OCI-LY7 (cell line): Measurements from ENCODE around the gene SMAD5. TPM values are rescaled to one million over a fixed set of nuclear protein-coding genes. Genes with fewer than 3 reads are reported as not detected.

Source experiments
- BruUV-seq: library from RNA; stranded (reverse); fragments of 400-500 nt; replicated peaks from 2 replicates; lab custom pipeline; 2021; lab: Mats Ljungman, UMichigan
- CTCF ChIA-PET: fragments of 300-600 bp; sonication (Branson Sonifier 250); formaldehyde crosslinking; loops from one replicate; lab custom pipeline; 2022; ENCODE audit warnings: antibody characterized with exemption; ENCODE audit not compliant: unreplicated experiment; lab: Charles Lee
- POLR2A ChIA-PET: fragments of 300-600 bp; sonication (Branson Sonifier 250); formaldehyde crosslinking; loops from one replicate; lab custom pipeline; 2022; ENCODE audit warnings: antibody characterized with exemption; lab: Charles Lee
- DNase-seq: peaks from one replicate; pipeline ENCODE4 v3.0.0-alpha.2; 2015; ENCODE audit warnings: low spot score
- H2AFZ ChIP-seq: fragments of 200-600 bp; sonication (generic), shearing (Covaris generic); 2 replicates; pipeline ENCODE4 v1.6.1; 2014; ENCODE audit warnings: mild to moderate bottlenecking, antibody characterized with exemption, low read length, moderate library complexity
- H3K27ac ChIP-seq: fragments of 200-600 bp; sonication (generic); 2 replicates; pipeline ENCODE4 v1.5.1; 2014; ENCODE audit warnings: mixed run types, low read depth, mild to moderate bottlenecking, moderate library complexity, low read length, inconsistent platforms; ENCODE audit not compliant: poor library complexity, severe bottlenecking
- H3K36me3 ChIP-seq: fragments of 200-600 bp; sonication (generic); 2 replicates; pipeline ENCODE4 v1.6.1; 2014; ENCODE audit warnings: mild to moderate bottlenecking, antibody characterized with exemption, low read length, moderate library complexity, mixed read lengths; ENCODE audit not compliant: insufficient read depth
- H3K4me1 ChIP-seq: fragments of 200-600 bp; sonication (generic); 2 replicates; pipeline ENCODE4 v1.5.1; 2014; ENCODE audit warnings: mild to moderate bottlenecking, low read length; ENCODE audit not compliant: insufficient read depth, poor library complexity, severe bottlenecking
- H3K4me2 ChIP-seq: fragments of 200-600 bp; sonication (generic); 2 replicates; pipeline ENCODE4 v1.6.1; 2014; ENCODE audit warnings: mild to moderate bottlenecking, low read length
- H3K4me3 ChIP-seq: fragments of 200-600 bp; sonication (generic); 2 replicates; pipeline ENCODE4 v1.5.1; 2014; ENCODE audit warnings: mild to moderate bottlenecking, low read depth, low read length; ENCODE audit not compliant: poor library complexity, severe bottlenecking
- H3K79me2 ChIP-seq: fragments of 200-600 bp; sonication (generic); 2 replicates; pipeline ENCODE4 v1.6.1; 2016; ENCODE audit warnings: low read depth, mild to moderate bottlenecking, low read length, moderate library complexity, mixed read lengths; ENCODE audit not compliant: insufficient read depth
- H3K9me2 ChIP-seq: fragments of 200-600 bp; sonication (generic); 2 replicates; pipeline ENCODE4 v1.6.1; 2016; ENCODE audit warnings: mild to moderate bottlenecking, low read length, mixed read lengths; ENCODE audit not compliant: insufficient read depth
- H3K9me3 ChIP-seq: fragments of 200-600 bp; sonication (generic); 2 replicates; pipeline ENCODE4 v1.6.1; 2014; ENCODE audit warnings: mild to moderate bottlenecking, mixed run types, low read length, mixed read lengths
- H4K20me1 ChIP-seq: fragments of 200-600 bp; sonication (generic); 2 replicates; pipeline ENCODE4 v1.6.1; 2014; ENCODE audit warnings: mild to moderate bottlenecking, antibody characterized with exemption, low read length, moderate library complexity, mixed read lengths; ENCODE audit not compliant: insufficient read depth
- EZH2phosphoT487 ChIP-seq: fragments of 200-600 bp; sonication (generic); IDR thresholded peaks from 2 replicates; pipeline ENCODE4 v1.6.1; 2018; ENCODE audit warnings: low read depth, borderline replicate concordance, mild to moderate bottlenecking, mixed run types, antibody characterized with exemption, low read length, moderate library complexity, mixed read lengths
- intact Hi-C: fragments of 100-400 bp; cut with micrococcal nuclease; formaldehyde crosslinking; loops from one replicate; pipeline ENCODE4 v1.10.0; 2022; ENCODE audit not compliant: unreplicated experiment
- total RNA-seq, 2 experiments: library from RNA; depleted of rRNA in 1 of 2; stranded (reverse); fragments of >200 nt in 1 of 2; shearing (Covaris generic) in 1 of 2; gene quantifications; 2 replicates each; pipeline ENCODE4 v1.2.3, GENCODE V29; 2014 to 2022
- TF ChIP-seq, protein P1 (sequence below): fragments of 200-600 bp; sonication (generic); conservative IDR thresholded peaks from 2 replicates; pipeline ENCODE4 v1.5.1; 2014; ENCODE audit warnings: mild to moderate bottlenecking, antibody characterized with exemption, low read length, moderate library complexity, mixed read lengths

SMAD5 gene
- total RNA-seq, 2 experiments from 2014 or later, result 32.9 to 94.5 TPM

DNA sequence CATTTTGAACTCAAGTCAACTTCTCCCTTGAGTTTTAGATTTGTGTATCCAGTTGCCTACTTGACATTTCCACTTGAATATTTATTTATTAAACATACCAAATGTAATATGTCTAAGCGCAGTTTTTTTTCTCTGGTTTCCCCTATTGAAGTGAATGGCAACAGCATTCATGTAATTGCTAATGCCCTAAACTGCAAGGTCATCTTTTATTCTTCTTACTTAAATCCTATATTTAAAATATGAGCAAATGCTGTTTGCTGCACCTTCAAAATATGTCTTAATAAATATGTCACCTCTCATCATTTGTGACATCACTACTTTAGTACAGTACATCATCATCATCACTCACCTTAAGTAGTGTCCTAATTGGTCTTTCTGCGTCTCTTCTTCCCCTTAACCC, 22.4 kb downstream of the SMAD5 start:
- TF ChIP-seq, protein P1, sequence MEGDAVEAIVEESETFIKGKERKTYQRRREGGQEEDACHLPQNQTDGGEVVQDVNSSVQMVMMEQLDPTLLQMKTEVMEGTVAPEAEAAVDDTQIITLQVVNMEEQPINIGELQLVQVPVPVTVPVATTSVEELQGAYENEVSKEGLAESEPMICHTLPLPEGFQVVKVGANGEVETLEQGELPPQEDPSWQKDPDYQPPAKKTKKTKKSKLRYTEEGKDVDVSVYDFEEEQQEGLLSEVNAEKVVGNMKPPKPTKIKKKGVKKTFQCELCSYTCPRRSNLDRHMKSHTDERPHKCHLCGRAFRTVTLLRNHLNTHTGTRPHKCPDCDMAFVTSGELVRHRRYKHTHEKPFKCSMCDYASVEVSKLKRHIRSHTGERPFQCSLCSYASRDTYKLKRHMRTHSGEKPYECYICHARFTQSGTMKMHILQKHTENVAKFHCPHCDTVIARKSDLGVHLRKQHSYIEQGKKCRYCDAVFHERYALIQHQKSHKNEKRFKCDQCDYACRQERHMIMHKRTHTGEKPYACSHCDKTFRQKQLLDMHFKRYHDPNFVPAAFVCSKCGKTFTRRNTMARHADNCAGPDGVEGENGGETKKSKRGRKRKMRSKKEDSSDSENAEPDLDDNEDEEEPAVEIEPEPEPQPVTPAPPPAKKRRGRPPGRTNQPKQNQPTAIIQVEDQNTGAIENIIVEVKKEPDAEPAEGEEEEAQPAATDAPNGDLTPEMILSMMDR, result no peak
- no peak for TF ChIP-seq EZH2phosphoT487
- ChIA-PET POLR2A (no interaction called here), CTCF (no interaction called here)
- no peak overlapping the region for H3K4me2 ChIP-seq
- no peaks in the 10 kb centered on the region for H4K20me1 ChIP-seq
- 0 out of 2 replicates have a peak, but pooled peaks cover 3% of the 10 kb centered on the region for H3K9me3 ChIP-seq
- no peaks in the 10 kb centered on the region for H3K9me2 ChIP-seq
- DNase-seq, result no peak
- no peak overlapping the region for H2AFZ ChIP-seq
- peaks cover 100% of the 10 kb centered on the region for H3K79me2 ChIP-seq
- no peak overlapping the region for H3K4me3 ChIP-seq
- H3K4me1 ChIP-seq, result peaks cover 21% of the 10 kb centered on the region
- no peak overlapping the region for H3K27ac ChIP-seq
- peaks cover 82% of the 10 kb centered on the region for H3K36me3 ChIP-seq
- BruUV-seq, result no TSS peak
- intact Hi-C loops, result no loop called here

DNA sequence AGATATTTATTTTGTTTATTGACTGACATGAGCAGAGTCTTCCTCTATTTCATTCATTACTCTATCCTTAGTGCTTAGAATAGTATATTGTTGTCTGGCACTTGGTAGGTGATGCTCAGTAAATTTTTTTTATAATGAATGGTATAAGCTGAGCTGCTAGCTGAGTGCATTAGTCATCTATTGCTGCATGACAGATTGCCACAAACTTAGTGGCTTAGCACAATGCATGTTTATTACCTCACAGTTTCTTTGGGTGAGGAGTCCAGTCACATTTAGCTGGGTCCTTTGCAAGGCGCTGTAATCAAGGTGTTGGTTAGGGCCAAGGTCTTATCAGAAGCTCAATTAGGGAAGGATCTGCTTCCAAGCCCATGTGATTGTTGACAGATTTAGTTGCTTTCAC, 23.1 kb downstream of the SMAD5 start:
- no peak for TF ChIP-seq EZH2phosphoT487
- TF ChIP-seq, protein P1, result no peak
- POLR2A ChIA-PET, result interaction anchor here (0.7 to 2.7 kb wide), 4 partner anchors 9 to 22 kb away, joined by 3 to 21 read pairs (median 4); no protein-coding TSS in a partner anchor
- intact Hi-C loops, result no loop called here
- Histone ChIP-seq H3K36me3 (peaks cover 88% of the 10 kb centered on the region), H3K9me3 (0 out of 2 replicates have a peak, but pooled peaks cover 3% of the 10 kb centered on the region), H4K20me1 (no peaks in the 10 kb centered on the region), H3K9me2 (no peaks in the 10 kb centered on the region), H3K4me2 (no peak overlapping the region), H2AFZ (no peak overlapping the region), H3K27ac (no peak overlapping the region), H3K79me2 (peaks cover 100% of the 10 kb centered on the region), H3K4me3 (no peak overlapping the region), H3K4me1 (peaks cover 28% of the 10 kb centered on the region)
- DNase-seq, result no peak
- no TSS peak for BruUV-seq
- CTCF ChIA-PET, result interaction anchor here (0.8 kb wide), 1 partner anchor 15 kb away, joined by 3 read pairs; no protein-coding TSS in a partner anchor

DNA sequence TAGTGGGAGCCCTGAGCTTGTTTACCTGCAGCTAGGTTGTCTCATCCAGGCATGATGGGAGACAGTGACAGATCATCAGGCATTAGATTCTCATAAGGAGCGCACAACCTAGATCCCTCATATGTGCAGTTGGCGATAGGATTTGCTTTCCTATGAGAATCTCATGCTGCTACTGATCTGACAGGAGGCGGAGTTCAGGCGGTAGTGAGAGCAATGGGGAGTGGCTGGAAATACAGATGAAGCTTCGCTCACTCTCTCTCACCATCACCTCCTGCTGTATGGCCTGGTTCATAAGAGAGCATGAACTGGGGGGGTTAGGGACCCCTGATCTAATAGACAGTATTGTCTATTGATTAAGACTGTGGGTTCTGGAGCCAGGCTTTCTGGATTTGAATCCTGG, 24.9 kb downstream of the SMAD5 start:
- Histone ChIP-seq H3K4me1 (peaks cover 46% of the 10 kb centered on the region), H3K27ac (no peak overlapping the region), H3K79me2 (peaks cover 100% of the 10 kb centered on the region), H4K20me1 (no peaks in the 10 kb centered on the region), H3K4me2 (no peak overlapping the region), H3K4me3 (no peak overlapping the region), H2AFZ (no peak overlapping the region), H3K36me3 (peaks cover 90% of the 10 kb centered on the region), H3K9me2 (no peaks in the 10 kb centered on the region), H3K9me3 (0 out of 2 replicates have a peak, but pooled peaks cover 3% of the 10 kb centered on the region)
- ChIA-PET POLR2A (interaction anchor here (1.0 to 2.7 kb wide), 2 partner anchors 11 to 23 kb away, joined by 3 to 21 read pairs; no protein-coding TSS in a partner anchor), CTCF (no interaction called here)
- TF ChIP-seq, protein P1, result no peak
- no peak for TF ChIP-seq EZH2phosphoT487
- no TSS peak for BruUV-seq
- no peak for DNase-seq
- intact Hi-C loops, result no loop called here
